ENCODE measurements around the gene CNST.

CNST gene

GRCh38 chr1:246566128-246566812 is at the start of gene CNST, which contains the start of gene TFB2M:
TSS of gene CNST (plus strand) at chr1:246566456. CDS start at chr1:246591563, 25,107 bp downstream.
TSS of gene TFB2M (minus strand) at chr1:246566261. CDS start at chr1:246566138, 123 bp downstream.
- H4K20me1 ChIP-seq (ENCODE audit: low read depth, low read length) = no peaks in the 10 kb centered on the region
- H3K4me2 ChIP-seq (ENCODE audit: low read depth, low read length, poor library complexity, severe bottlenecking) = peak within 1 kb of the TSS; percentile 76
- peaks cover 76% of the 10 kb centered on the region for H3K79me2 ChIP-seq (ENCODE audit: insufficient read depth, low read length)
- peak within 1 kb of the TSS; percentile 82 for H3K9ac ChIP-seq (ENCODE audit: low read length)
- H3K36me3 ChIP-seq (ENCODE audit: low read length) = no peaks in the 10 kb centered on the region
- H3F3A ChIP-seq (ENCODE audit: insufficient read depth) = peaks cover 11% of the 10 kb centered on the region
- H3K4me3 ChIP-seq (ENCODE audit: insufficient read depth, low read length, poor library complexity, severe bottlenecking) = peak within 1 kb of the TSS; percentile 99
- no peaks in the 10 kb centered on the region for H3K27me3 ChIP-seq (ENCODE audit: low read length)
- H3K9me3 ChIP-seq (ENCODE audit: insufficient read depth, low read length) = no peaks in the 10 kb centered on the region
- TF ChIP-seq EZH2phosphoT487 (conservative IDR thresholded peaks at IDR 0.05; ENCODE audit: low read length) = no peak
- TF ChIP-seq, protein P1, sequence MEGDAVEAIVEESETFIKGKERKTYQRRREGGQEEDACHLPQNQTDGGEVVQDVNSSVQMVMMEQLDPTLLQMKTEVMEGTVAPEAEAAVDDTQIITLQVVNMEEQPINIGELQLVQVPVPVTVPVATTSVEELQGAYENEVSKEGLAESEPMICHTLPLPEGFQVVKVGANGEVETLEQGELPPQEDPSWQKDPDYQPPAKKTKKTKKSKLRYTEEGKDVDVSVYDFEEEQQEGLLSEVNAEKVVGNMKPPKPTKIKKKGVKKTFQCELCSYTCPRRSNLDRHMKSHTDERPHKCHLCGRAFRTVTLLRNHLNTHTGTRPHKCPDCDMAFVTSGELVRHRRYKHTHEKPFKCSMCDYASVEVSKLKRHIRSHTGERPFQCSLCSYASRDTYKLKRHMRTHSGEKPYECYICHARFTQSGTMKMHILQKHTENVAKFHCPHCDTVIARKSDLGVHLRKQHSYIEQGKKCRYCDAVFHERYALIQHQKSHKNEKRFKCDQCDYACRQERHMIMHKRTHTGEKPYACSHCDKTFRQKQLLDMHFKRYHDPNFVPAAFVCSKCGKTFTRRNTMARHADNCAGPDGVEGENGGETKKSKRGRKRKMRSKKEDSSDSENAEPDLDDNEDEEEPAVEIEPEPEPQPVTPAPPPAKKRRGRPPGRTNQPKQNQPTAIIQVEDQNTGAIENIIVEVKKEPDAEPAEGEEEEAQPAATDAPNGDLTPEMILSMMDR (IDR thresholded peaks at IDR 0.05; ENCODE audit: insufficient read depth, low read length, poor library complexity, severe bottlenecking) = no peak
- H3K9me2 ChIP-seq (replicated peaks; ENCODE audit: insufficient read depth, low read length) = no peaks in the 10 kb centered on the region
- H2AFZ ChIP-seq (ENCODE audit: low read depth, low read length, severe bottlenecking) = peak within 1 kb of the TSS; percentile 91
- H3K27ac ChIP-seq (ENCODE audit: low read depth, low read length) = peak within 1 kb of the TSS; percentile 75

GRCh38 chr1:246517391-246517790 is 48.9 kb upstream of the CNST start:
- H3K36me3 ChIP-seq (ENCODE audit: low read length) = no peaks in the 10 kb centered on the region
- H3K27ac ChIP-seq (ENCODE audit: low read depth, low read length) = no peak overlapping the region
- H3K27me3 ChIP-seq (ENCODE audit: low read length) = no peaks in the 10 kb centered on the region
- no peak for TF ChIP-seq EZH2phosphoT487 (conservative IDR thresholded peaks at IDR 0.05; ENCODE audit: low read length)
- TF ChIP-seq, protein P1 (IDR thresholded peaks at IDR 0.05; ENCODE audit: insufficient read depth, low read length, poor library complexity, severe bottlenecking) = no peak
- H3K79me2 ChIP-seq (ENCODE audit: insufficient read depth, low read length) = no peaks in the 10 kb centered on the region
- no peak overlapping the region for H3K4me3 ChIP-seq (ENCODE audit: insufficient read depth, low read length, poor library complexity, severe bottlenecking)
- H3K9me3 ChIP-seq (ENCODE audit: insufficient read depth, low read length) = peaks cover 24% of the 10 kb centered on the region; the same call in 1 of the 2 replicates
- no peak overlapping the region for H3K9ac ChIP-seq (ENCODE audit: low read length)
- H4K20me1 ChIP-seq (ENCODE audit: low read depth, low read length) = no peaks in the 10 kb centered on the region
- no peaks in the 10 kb centered on the region for H3K9me2 ChIP-seq (replicated peaks; ENCODE audit: insufficient read depth, low read length)
- no peak overlapping the region for H3K4me2 ChIP-seq (ENCODE audit: low read depth, low read length, poor library complexity, severe bottlenecking)
- no peak overlapping the region for H2AFZ ChIP-seq (ENCODE audit: low read depth, low read length, severe bottlenecking)
- H3F3A ChIP-seq (ENCODE audit: insufficient read depth) = no peaks in the 10 kb centered on the region

DNA sequence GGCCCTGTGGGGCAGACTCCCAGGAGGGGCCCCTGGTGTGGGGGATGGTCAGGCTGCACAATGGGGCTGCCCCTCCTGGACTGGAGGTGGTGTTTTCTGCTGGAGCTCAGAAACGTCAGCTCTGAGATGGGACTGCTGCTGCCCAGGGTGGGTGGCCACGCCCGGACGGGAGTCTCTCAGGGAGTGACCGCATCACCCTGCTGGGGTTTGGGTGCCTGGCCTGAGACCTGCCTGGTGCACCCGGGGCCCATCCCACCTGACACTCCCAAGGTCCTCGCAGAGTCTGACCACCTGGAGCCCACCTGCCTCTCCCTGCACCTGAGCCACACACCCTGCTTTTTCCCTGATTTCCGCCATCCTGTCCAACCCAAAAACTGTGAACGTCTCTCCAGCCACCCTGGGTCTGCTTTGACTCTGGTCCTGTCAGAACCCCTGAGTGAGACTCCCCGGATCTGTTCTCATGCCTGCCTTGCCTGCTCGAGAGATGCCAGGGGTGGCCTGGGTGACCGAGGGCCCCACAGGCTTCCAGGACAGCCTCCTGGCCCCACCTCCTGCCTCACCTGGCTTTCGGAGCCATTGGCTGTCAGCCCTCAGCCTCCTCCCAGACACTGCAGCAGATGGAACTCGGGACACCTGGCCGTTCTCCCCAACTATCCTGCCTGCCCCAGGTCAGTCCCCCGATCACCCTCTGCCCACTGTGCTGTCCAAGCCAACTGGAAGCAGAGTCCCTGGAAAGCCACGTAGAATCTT is 47.6 kb upstream of the CNST start:
- no peak overlapping the region for H3K4me3 ChIP-seq (ENCODE audit: insufficient read depth, low read length, poor library complexity, severe bottlenecking)

More for the DNA sequence above, 47.6 kb upstream of the CNST start:
- H3K36me3 ChIP-seq (ENCODE audit: low read length) = no peaks in the 10 kb centered on the region
- no peaks in the 10 kb centered on the region for H3K9me2 ChIP-seq (replicated peaks; ENCODE audit: insufficient read depth, low read length)
- peaks cover 24% of the 10 kb centered on the region; the same call in 1 of the 2 replicates for H3K9me3 ChIP-seq (ENCODE audit: insufficient read depth, low read length)
- H3K27ac ChIP-seq (ENCODE audit: low read depth, low read length) = no peak overlapping the region
- H3K9ac ChIP-seq (ENCODE audit: low read length) = no peak overlapping the region
- H2AFZ ChIP-seq (ENCODE audit: low read depth, low read length, severe bottlenecking) = no peak overlapping the region
- no peak overlapping the region for H3K4me2 ChIP-seq (ENCODE audit: low read depth, low read length, poor library complexity, severe bottlenecking)
- no peaks in the 10 kb centered on the region for H3F3A ChIP-seq (ENCODE audit: insufficient read depth)
- TF ChIP-seq, protein P1 (IDR thresholded peaks at IDR 0.05; ENCODE audit: insufficient read depth, low read length, poor library complexity, severe bottlenecking) = no peak
- no peak for TF ChIP-seq EZH2phosphoT487 (conservative IDR thresholded peaks at IDR 0.05; ENCODE audit: low read length)
- no peaks in the 10 kb centered on the region for H4K20me1 ChIP-seq (ENCODE audit: low read depth, low read length)
- H3K79me2 ChIP-seq (ENCODE audit: insufficient read depth, low read length) = no peaks in the 10 kb centered on the region
- no peaks in the 10 kb centered on the region for H3K27me3 ChIP-seq (ENCODE audit: low read length)

All from SU-DHL-6 (cell line).